AG04449 (cell line): ENCODE measurements around the gene OXCT2.
A peak's percentile ranks its signal among the peaks of the same experiment; 100 is the strongest.

Source experiments
- CTCF ChIA-PET: fragments of 350-600 bp; formaldehyde crosslinking; extraction: SDS; loops from one replicate; lab custom pipeline; 2021; ENCODE audit warnings: antibody characterized with exemption; lab: Yijun Ruan, JAX
- POLR2A ChIA-PET: fragments of 400-600, 350-600 bp; formaldehyde crosslinking; extraction: SDS; loops from one replicate; lab custom pipeline; 2020; ENCODE audit warnings: antibody characterized with exemption, inconsistent platforms; lab: Yijun Ruan, JAX
- DNase-seq: peaks from one replicate; pipeline ENCODE4 v3.0.0-alpha.2; 2010; ENCODE audit warnings: low read depth, low spot score
- H3K4me3 ChIP-seq: 2 replicates; pipeline ENCODE4 v1.5.1; 2011; ENCODE audit warnings: low read depth, mild to moderate bottlenecking, control low read depth, low read length
- CTCF ChIP-seq: IDR thresholded peaks from one replicate; pipeline ENCODE4 v1.5.1; 2011; ENCODE audit warnings: mild to moderate bottlenecking, moderate library complexity, low read length, control low read depth, inconsistent platforms; ENCODE audit not compliant: insufficient read depth; ENCODE audit errors: missing control alignments

OXCT2 gene

GRCh38 chr1:39745016-39745670 is 26.0 kb downstream of the OXCT2 start:
- no peak for TF ChIP-seq CTCF
- CTCF ChIA-PET = no interaction called here

DNA sequence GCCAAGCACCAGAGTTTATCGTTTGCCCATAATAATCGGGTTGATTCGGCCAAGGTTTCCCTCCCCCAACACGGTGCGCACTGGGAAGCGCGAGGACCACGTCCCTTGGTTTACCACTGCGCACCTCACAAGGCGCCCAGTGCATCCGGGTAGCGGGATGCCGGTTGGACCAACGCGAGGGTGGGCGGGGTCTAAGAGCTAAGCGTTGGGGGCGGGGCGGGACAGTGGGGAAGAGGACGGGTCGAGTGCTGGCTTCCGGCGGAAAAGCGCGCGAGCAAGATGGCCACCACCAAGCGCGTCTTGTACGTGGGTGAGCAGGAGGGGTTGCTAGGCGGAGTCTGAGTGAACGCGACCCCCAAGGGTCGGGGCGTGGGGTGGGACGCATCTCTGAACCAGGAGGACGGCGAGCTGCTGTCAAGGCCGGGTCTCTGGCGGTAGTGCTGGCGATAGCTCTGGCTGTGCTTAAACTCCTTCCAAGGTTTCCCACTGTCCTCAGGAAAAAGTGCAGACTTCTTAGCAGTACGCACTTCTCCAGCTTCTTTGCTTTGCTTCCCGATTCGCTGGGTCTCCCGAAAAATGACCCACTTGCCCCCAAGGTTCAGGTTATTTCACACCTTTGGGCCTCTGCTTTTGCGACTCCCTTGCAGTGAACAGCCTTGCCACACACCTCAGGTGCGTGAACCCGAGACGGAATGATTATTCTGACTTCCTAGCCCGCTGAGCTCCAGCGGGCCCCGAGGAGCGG is 32.4 kb downstream of the OXCT2 start, which contains the start of gene PPIE:
Gene PPIE, plus strand, starts transcription at position 261 of the 745 bp plus-strand sequence. Its CDS starts 19 bp downstream, at position 280.
- ChIA-PET CTCF (interaction anchor here (0.7 to 1.8 kb wide), 7 partner anchors 11 to 200 kb away, joined by 3 to 6 read pairs (median 3); partner anchors contain the start of gene HPCAL4), POLR2A (interaction anchor here (0.5 to 1.3 kb wide), 3 partner anchors 111 to 293 kb away, joined by 3 to 4 read pairs (median 3); no protein-coding TSS in a partner anchor)
- TF ChIP-seq CTCF = no peak
- DNase-seq = no peak
- peak within 1 kb of the TSS; percentile 85 for H3K4me3 ChIP-seq

More at GRCh38 chr1:39745016-39745670, 26.0 kb downstream of the OXCT2 start:
- POLR2A ChIA-PET = no interaction called here
- no peak overlapping the region for H3K4me3 ChIP-seq
- DNase-seq = no peak

DNA sequence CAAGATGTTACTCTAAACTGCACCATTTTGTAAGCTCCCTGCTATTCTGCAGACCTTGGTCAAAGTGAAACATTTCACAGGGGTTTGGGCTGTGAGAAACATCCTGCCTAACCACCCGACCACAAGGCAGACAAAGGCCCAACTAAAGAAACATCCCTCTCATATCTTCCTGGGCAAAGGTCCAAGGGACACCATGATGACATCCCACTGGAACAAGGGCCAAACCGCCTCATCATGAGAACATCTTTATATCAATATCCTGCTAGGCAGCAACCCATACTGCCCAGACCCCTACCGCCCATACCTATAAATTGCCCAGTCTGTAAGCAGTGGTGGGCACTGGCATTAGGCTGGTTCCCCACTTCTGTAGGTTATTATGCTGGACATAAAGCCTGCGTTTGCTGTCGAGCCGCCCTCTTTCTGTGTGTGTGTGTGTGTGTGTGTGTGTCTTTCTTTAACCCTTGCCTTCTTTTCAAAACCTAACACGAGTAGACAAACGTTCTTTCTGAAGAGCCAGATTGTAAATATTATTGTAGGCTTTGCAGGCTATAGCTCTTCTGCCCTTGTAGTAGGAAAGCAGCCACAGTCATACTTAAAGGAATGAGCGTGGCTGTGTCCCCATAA is 33.5 kb downstream of the OXCT2 start:
- H3K4me3 ChIP-seq = no peak overlapping the region
- DNase-seq = peak; percentile 34
- no peak for TF ChIP-seq CTCF
- ChIA-PET POLR2A (no interaction called here), CTCF (interaction anchor here (0.8 to 1.8 kb wide), 5 partner anchors 8 to 131 kb away, joined by 3 to 6 read pairs (median 3); partner anchors contain the start of gene HPCAL4)

DNA sequence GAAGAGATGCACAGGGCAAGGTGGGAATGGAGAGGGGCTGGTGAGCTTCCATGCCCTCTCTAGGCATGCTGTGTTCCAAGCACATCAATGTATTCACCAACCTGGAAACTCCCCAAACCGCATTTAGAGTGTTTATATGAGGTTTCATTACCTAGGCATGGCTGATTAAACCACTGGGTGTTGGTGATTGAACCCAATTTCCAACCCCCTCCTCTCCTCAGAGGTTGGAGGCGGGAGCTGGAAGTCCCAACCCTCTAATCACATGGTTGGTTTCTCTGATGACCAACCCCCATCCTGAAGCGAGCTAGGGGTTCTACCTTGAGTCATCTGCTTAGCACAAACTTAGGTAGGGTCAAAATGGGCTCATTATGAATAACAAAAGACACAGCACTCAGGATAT is 35.4 kb downstream of the OXCT2 start:
- no peak for DNase-seq
- POLR2A ChIA-PET = no interaction called here
- no peak for TF ChIP-seq CTCF
- H3K4me3 ChIP-seq = no peak overlapping the region
- CTCF ChIA-PET = interaction anchor here (1.1 kb wide), 1 partner anchor 131 kb away, joined by 4 read pairs; no protein-coding TSS in a partner anchor

DNA sequence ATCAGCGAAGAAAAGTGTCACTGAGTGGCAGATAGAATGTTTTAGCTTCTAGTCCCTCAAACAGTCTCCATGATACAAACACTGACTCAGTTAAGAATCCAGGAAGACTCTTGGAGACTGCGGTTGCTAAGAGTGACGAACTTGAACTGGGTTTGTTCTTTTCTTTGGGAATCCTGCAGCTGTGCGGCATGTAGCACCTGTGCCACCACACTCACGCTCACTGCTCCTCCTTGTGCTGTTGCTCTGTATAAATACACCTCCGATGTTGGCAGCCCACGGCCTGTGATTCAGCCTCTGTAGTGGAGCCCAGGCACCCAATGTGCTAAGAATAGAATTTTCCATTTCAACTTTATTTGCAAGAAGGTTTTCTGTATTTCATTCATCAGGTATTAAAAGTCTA is 38.0 kb downstream of the OXCT2 start:
- CTCF ChIA-PET = interaction anchor here (1.4 to 1.9 kb wide), 2 partner anchors 13 to 127 kb away, joined by 3 to 5 read pairs; no protein-coding TSS in a partner anchor
- no peak for TF ChIP-seq CTCF
- no peak for DNase-seq
- POLR2A ChIA-PET = no interaction called here
- H3K4me3 ChIP-seq = no peak overlapping the region

GRCh38 chr1:39732730-39733129 is 38.4 kb downstream of the OXCT2 start:
- ChIA-PET CTCF (interaction anchor here (1.4 kb wide), 1 partner anchor 126 kb away, joined by 3 read pairs; no protein-coding TSS in a partner anchor), POLR2A (no interaction called here)
- H3K4me3 ChIP-seq = no peak overlapping the region
- no peak for TF ChIP-seq CTCF
- no peak for DNase-seq
